IMR-90 (cell line): ENCODE measurements around the gene DRD4. TPM values are rescaled to one million over a fixed set of nuclear protein-coding genes. Genes with fewer than 3 reads are reported as not detected.

ENCODE experiments used
- ATAC-seq: fragments of 200-7000 bp; cut with Tn5 transposase; 2 replicates; pipeline ENCODE4 v1.9.1; 2020; ENCODE audit warnings: low read depth, mild to moderate bottlenecking, moderate library complexity
- BruUV-seq: library from RNA; stranded (reverse); fragments of 400-500 nt; replicated peaks from 2 replicates; lab custom pipeline; 2021; lab: Mats Ljungman, UMichigan
- CTCF ChIA-PET: fragments of 300-600 bp; formaldehyde crosslinking; extraction: SDS; loops from one replicate; lab custom pipeline; 2021; ENCODE audit warnings: antibody characterized with exemption; lab: Yijun Ruan, JAX
- POLR2A ChIA-PET: fragments of 300-600 bp; sonication (Branson Sonifier 250); formaldehyde crosslinking; loops from one replicate; lab custom pipeline; 2022; ENCODE audit warnings: antibody characterized with exemption; ENCODE audit not compliant: unreplicated experiment; lab: Charles Lee
- DNase-seq: peaks from one replicate; pipeline ENCODE4 v3.0.0; 2013
- H2AFZ ChIP-seq: replicated peaks from 2 replicates; pipeline ENCODE3; 2013; ENCODE audit warnings: low read length, mild to moderate bottlenecking; ENCODE audit not compliant: poor library complexity
- H2AK5ac ChIP-seq: 2 replicates; pipeline ENCODE4 v1.6.1; 2013; ENCODE audit warnings: low read depth, low read length, inconsistent platforms
- H2AK9ac ChIP-seq: replicated peaks from 2 replicates; pipeline ENCODE3; 2013; ENCODE audit warnings: mild to moderate bottlenecking, low read depth, low read length, moderate library complexity; ENCODE audit not compliant: poor library complexity
- H2BK120ac ChIP-seq: 2 replicates; pipeline ENCODE4 v1.6.1; 2013; ENCODE audit warnings: low read depth, low read length, inconsistent platforms
- H2BK15ac ChIP-seq: 3 replicates; pipeline ENCODE4 v1.6.1; 2013; ENCODE audit warnings: low read depth, low read length, inconsistent platforms
- H2BK20ac ChIP-seq: 2 replicates; pipeline ENCODE4 v1.6.1; 2013; ENCODE audit warnings: low read depth, mild to moderate bottlenecking, inconsistent platforms, low read length, moderate library complexity
- H2BK5ac ChIP-seq: 2 replicates; pipeline ENCODE4 v1.6.1; 2013; ENCODE audit warnings: mild to moderate bottlenecking, low read depth, low read length, inconsistent platforms; ENCODE audit not compliant: poor library complexity, severe bottlenecking
- H3K14ac ChIP-seq: replicated peaks from 2 replicates; pipeline ENCODE4 v1.6.1; 2013; ENCODE audit warnings: low read depth, low read length, inconsistent platforms
- H3K18ac ChIP-seq: 2 replicates; pipeline ENCODE4 v1.6.1; 2013; ENCODE audit warnings: low read depth, low read length, control low read depth
- H3K23ac ChIP-seq: 2 replicates; pipeline ENCODE4 v1.6.1; 2013; ENCODE audit warnings: low read depth, low read length, inconsistent platforms
- H3K27ac ChIP-seq: 2 replicates; pipeline ENCODE4 v1.5.1; 2013; ENCODE audit warnings: mild to moderate bottlenecking, control low read depth, low read length; ENCODE audit not compliant: insufficient read depth
- H3K27me3 ChIP-seq: 2 replicates; pipeline ENCODE4 v1.6.1; 2013; ENCODE audit warnings: low read length; ENCODE audit not compliant: control insufficient read depth, insufficient read depth
- H3K36me3 ChIP-seq: 2 replicates; pipeline ENCODE4 v1.6.1; 2013; ENCODE audit warnings: low read length, mixed read lengths; ENCODE audit not compliant: control insufficient read depth, insufficient read depth
- H3K4ac ChIP-seq: 2 replicates; pipeline ENCODE4 v1.6.1; 2013; ENCODE audit warnings: low read depth, low read length, inconsistent platforms
- H3K4me1 ChIP-seq: 2 replicates; pipeline ENCODE4 v1.6.1; 2013; ENCODE audit warnings: low read length, mixed read lengths; ENCODE audit not compliant: control insufficient read depth, insufficient read depth
- H3K4me2 ChIP-seq: 2 replicates; pipeline ENCODE4 v1.6.1; 2013; ENCODE audit warnings: low read depth, mild to moderate bottlenecking, control low read depth, low read length, moderate library complexity
- H3K4me3 ChIP-seq: 2 replicates; pipeline ENCODE4 v1.5.1; 2013; ENCODE audit warnings: low read depth, mild to moderate bottlenecking, control low read depth, low read length, moderate library complexity; ENCODE audit not compliant: insufficient read depth
- H3K56ac ChIP-seq: 2 replicates; pipeline ENCODE4 v1.6.1; 2013; ENCODE audit warnings: low read length, inconsistent platforms; ENCODE audit not compliant: insufficient read depth; ENCODE audit errors: extremely low read depth
- H3K79me1 ChIP-seq, 2 experiments: 2 replicates each; pipeline ENCODE4 v1.6.1; 2013; ENCODE audit warnings: low read length in 2 of 2, inconsistent platforms in 1 of 2, low read depth in 1 of 2
- H3K9ac ChIP-seq: 2 replicates; pipeline ENCODE4 v1.6.1; 2013; ENCODE audit warnings: low read depth, low read length, control low read depth
- H3K9me1 ChIP-seq: 2 replicates; pipeline ENCODE4 v1.6.1; 2013; ENCODE audit warnings: low read length, inconsistent platforms; ENCODE audit not compliant: insufficient read depth
- H3K9me3 ChIP-seq: 2 replicates; pipeline ENCODE4 v1.6.1; 2013; ENCODE audit warnings: low read length; ENCODE audit not compliant: control insufficient read depth, insufficient read depth
- H4K20me1 ChIP-seq: 2 replicates; pipeline ENCODE4 v1.6.1; 2013; ENCODE audit warnings: low read length, inconsistent platforms; ENCODE audit not compliant: insufficient read depth
- H4K5ac ChIP-seq: 2 replicates; pipeline ENCODE4 v1.6.1; 2013; ENCODE audit warnings: mild to moderate bottlenecking, low read depth, low read length, control low read depth
- H4K8ac ChIP-seq, 2 experiments: 2 replicates each; pipeline ENCODE4 v1.6.1; 2013; ENCODE audit warnings: low read depth in 2 of 2, low read length in 2 of 2, control low read depth in 1 of 2, inconsistent platforms in 1 of 2
- H4K91ac ChIP-seq: 2 replicates; pipeline ENCODE4 v1.6.1; 2013; ENCODE audit warnings: low read depth, low read length, inconsistent platforms; ENCODE audit not compliant: insufficient read depth
- BHLHE40 ChIP-seq: fragments of 150-350 bp; IDR thresholded peaks from 2 replicates; pipeline ENCODE4 v1.6.1; 2016; ENCODE audit warnings: mild to moderate bottlenecking, low read depth, low read length
- CEBPB ChIP-seq: IDR thresholded peaks from 2 replicates; pipeline ENCODE4 v1.6.1; 2012; ENCODE audit warnings: low read depth, low read length, improper control_type of control experiment
- CHD1 ChIP-seq: IDR thresholded peaks from 2 replicates; pipeline ENCODE4 v1.6.1; 2012; ENCODE audit warnings: low read depth, low read length, improper control_type of control experiment
- MAFK ChIP-seq: IDR thresholded peaks from 2 replicates; pipeline ENCODE4 v1.6.1; 2012; ENCODE audit warnings: low read depth, low read length, improper control_type of control experiment
- RFX5 ChIP-seq: IDR thresholded peaks from 2 replicates; pipeline ENCODE4 v1.8.0; 2012; ENCODE audit warnings: low read depth, mild to moderate bottlenecking, low read length, moderate library complexity
- WGBS, 2 experiments: methylation state at CpG; one replicate each; pipeline versions ENCODE4 v1.1.5 to v1.1.7; 2013; ENCODE audit warnings: missing lambda C conversion rate in 2 of 2; ENCODE audit not compliant: insufficient read length in 1 of 2; ENCODE audit errors: extremely low coverage in 2 of 2; 5-methylcytosine and 5-hydroxymethylcytosine counted together
- dilution Hi-C: fragments of 300-500 bp; cut with HindIII; formaldehyde crosslinking; loops from one replicate; pipeline ENCODE4 v1.14.3; 2018; ENCODE audit warnings: low sequenced_read_pairs; ENCODE audit not compliant: unreplicated experiment
- in situ Hi-C: fragments of 300-500 bp; cut with MboI; formaldehyde crosslinking; loops from 3 replicates; pipeline ENCODE4 v1.14.3; 2019; ENCODE audit warnings: low sequenced_read_pairs, inconsistent platforms, mixed read lengths
- intact Hi-C: fragments of 100-400 bp; cut with micrococcal nuclease; formaldehyde crosslinking; loops from 2 replicates; pipeline ENCODE4 v1.10.0; 2022
- polyA plus RNA-seq, 3 experiments: library from polyadenylated mRNA; depleted of rRNA; stranded (reverse); fragments of >200 nt; gene quantifications; 2 replicates each; pipeline ENCODE4 v1.2.3, GENCODE V29; 2012; ENCODE audit warnings: low replicate concordance in 1 of 3
- total RNA-seq: library from RNA; depleted of rRNA; stranded (reverse); fragments of >200 nt; gene quantifications from 2 replicates; pipeline ENCODE4 v1.2.3, GENCODE V29; 2012
- TF ChIP-seq, protein P1 (sequence below): fragments of 150-350 bp; IDR thresholded peaks from 2 replicates; pipeline ENCODE4 v1.6.1; 2016; ENCODE audit warnings: low read depth, mild to moderate bottlenecking, low read length, moderate library complexity, borderline replicate concordance

Gene DRD4
- total and polyA plus RNA-seq, 2 of the 4 experiments (the other 2 are of a cell fraction) = not detected

DNA sequence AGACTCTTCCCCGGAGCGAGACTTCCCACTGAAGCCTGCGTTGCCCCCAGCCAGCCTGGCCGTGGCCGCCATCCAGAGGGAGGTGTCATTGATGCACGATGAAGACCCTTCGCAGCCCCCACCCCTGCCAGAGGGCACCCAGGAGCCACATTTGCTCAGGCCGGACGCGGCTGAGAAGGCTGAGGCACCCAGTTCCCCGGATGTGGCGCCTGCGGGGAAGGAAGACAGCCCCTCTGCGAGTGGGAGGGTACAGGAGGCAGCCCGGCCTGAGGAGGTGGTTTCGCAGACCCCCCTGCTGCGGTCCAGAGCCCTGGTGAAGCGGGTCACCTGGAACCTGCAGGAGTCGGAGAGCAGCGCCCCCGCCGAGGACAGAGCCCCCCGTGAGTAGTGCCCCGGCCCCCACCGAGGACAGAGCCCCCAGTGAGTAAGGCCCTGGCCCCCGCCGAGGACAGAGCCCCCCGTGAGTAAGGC is 27.7 kb upstream of the DRD4 start:
- Histone ChIP-seq H3K79me1 (peaks cover 0 to 20% of the 10 kb centered on the region in 2 experiments; a peak in 3 of 4 replicates), H4K20me1 (peaks cover 30% of the 10 kb centered on the region), H3K23ac (no peak overlapping the region), H3K27me3 (no peaks in the 10 kb centered on the region), H3K36me3 (peaks cover 87% of the 10 kb centered on the region), H2BK15ac (no peak overlapping the region), H3K4me2 (no peak overlapping the region), H3K4ac (no peak overlapping the region), H2BK5ac (no peak overlapping the region), H4K8ac (no peak overlapping the region), H4K5ac (no peak overlapping the region), H3K27ac (no peak overlapping the region), H3K9me1 (no peaks in the 10 kb centered on the region), H3K4me1 (no peaks in the 10 kb centered on the region), H4K91ac (no peak overlapping the region), H2AK5ac (no peak overlapping the region), H3K14ac (no peak overlapping the region), H2BK120ac (no peak overlapping the region), H3K18ac (no peak overlapping the region), H3K4me3 (no peak overlapping the region), H3K9me3 (no peaks in the 10 kb centered on the region), H2AK9ac (no peak overlapping the region), H2AFZ (no peak overlapping the region), H3K56ac (no peak overlapping the region), H3K9ac (no peak overlapping the region), H2BK20ac (no peak overlapping the region)
- dilution Hi-C loops (no loop called here), in situ Hi-C loops (no loop called here), intact Hi-C loops (no loop called here)
- BruUV-seq = no TSS peak
- WGBS, 2 experiments = 100% methylated on average over 2 of the region's 28 CpGs; no CpG with 5 or more reads in 1 of the 2 experiments
- ChIA-PET POLR2A (no interaction called here), CTCF (no interaction called here)
- TF ChIP-seq CHD1 (no peak), MAFK (no peak), BHLHE40 (no peak), RFX5 (no peak), CEBPB (no peak)
- TF ChIP-seq, protein P1, sequence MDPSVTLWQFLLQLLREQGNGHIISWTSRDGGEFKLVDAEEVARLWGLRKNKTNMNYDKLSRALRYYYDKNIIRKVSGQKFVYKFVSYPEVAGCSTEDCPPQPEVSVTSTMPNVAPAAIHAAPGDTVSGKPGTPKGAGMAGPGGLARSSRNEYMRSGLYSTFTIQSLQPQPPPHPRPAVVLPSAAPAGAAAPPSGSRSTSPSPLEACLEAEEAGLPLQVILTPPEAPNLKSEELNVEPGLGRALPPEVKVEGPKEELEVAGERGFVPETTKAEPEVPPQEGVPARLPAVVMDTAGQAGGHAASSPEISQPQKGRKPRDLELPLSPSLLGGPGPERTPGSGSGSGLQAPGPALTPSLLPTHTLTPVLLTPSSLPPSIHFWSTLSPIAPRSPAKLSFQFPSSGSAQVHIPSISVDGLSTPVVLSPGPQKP = no peak
- no peak for DNase-seq
- ATAC-seq = no peak
